Spleen (tissue), 7 donors: ENCODE measurements around the gene NAT8L.

ENCODE experiments used
- CTCF ChIP-seq, 11 experiments: fragments of 200-600 bp in 7 of 11; fragments of 450-650 bp in 4 of 11; sonication (generic) in 4 of 11; IDR thresholded peaks in 8 of 11; conservative IDR thresholded peaks in 3 of 11; 1 replicate in 7 of 11; 2 replicates in 4 of 11; pipeline versions ENCODE4 v1.4.0 to v1.8.0; 2016 to 2021; ENCODE audit warnings: antibody characterized with exemption in 11 of 11, inconsistent platforms in 4 of 11, mild to moderate bottlenecking in 1 of 11
- POLR2A ChIP-seq, 3 donors: fragments of 450-650 bp; IDR thresholded peaks; one replicate each; pipeline ENCODE4 v1.5.1; 2017; ENCODE audit warnings: antibody characterized with exemption in 3 of 3, mild to moderate bottlenecking in 1 of 3
- POLR2AphosphoS5 ChIP-seq, 3 donors: sonication (generic); formaldehyde crosslinking; IDR thresholded peaks; one replicate each; pipeline ENCODE4 v1.5.1; 2017; ENCODE audit warnings: antibody characterized with exemption in 3 of 3
- donor health status: DM: no; HTN: no; CAD: no; lungs with moderate emphysema.
- donor health status: DM: no; HTN: no; CAD: no.
- donor health status: DM: no; HTN: no; CAD: no.

- no peak for TF ChIP-seq CTCF (IDR thresholded peaks at IDR 0.05 in 8 of 11, conservative IDR thresholded peaks at IDR 0.05 in 3 of 11)
- no peak for TF ChIP-seq POLR2A (IDR thresholded peaks at IDR 0.05)
- TF ChIP-seq POLR2AphosphoS5 (IDR thresholded peaks at IDR 0.05) = no peak
Measured at GRCh38 chr4:2092669-2093053, 33.5 kb downstream of the NAT8L start.
